ENCODE data around the gene SP140.
"Not testable (repeated sequence)": the region's sequence is repeated elsewhere in the genome, so short reads cannot be mapped to it uniquely, and the experiment has no call there.

The SP140 gene

GRCh38 chr2:230330725-230331124 lies 105.2 kb downstream of the SP140 start:
- TF ChIP-seq CTCF (IDR thresholded peaks at IDR 0.05; ENCODE audit: low read length, missing control alignments), result no peak
- no peak overlapping the region for H3K4me3 ChIP-seq (replicated peaks; ENCODE audit: low read depth, low read length)
- peak; percentile 38 for DNase-seq (ENCODE audit: low read depth)

- DNase-seq (ENCODE audit: low read depth), result no peak
- TF ChIP-seq CTCF (IDR thresholded peaks at IDR 0.05; ENCODE audit: low read length, missing control alignments), result no peak
- no peak overlapping the region for H3K4me3 ChIP-seq (replicated peaks; ENCODE audit: low read depth, low read length)
Observed at GRCh38 chr2:230335461-230335863, 109.9 kb downstream of the SP140 start.

GRCh38 chr2:230335864-230336506 lies 110.4 kb downstream of the SP140 start:
- H3K4me3 ChIP-seq (replicated peaks; ENCODE audit: low read depth, low read length), result no peak overlapping the region
- no peak for DNase-seq (ENCODE audit: low read depth)
- TF ChIP-seq CTCF (IDR thresholded peaks at IDR 0.05; ENCODE audit: low read length, missing control alignments), result no peak

- not testable (repeated sequence) for DNase-seq (ENCODE audit: low read depth)
Observed at GRCh38 chr2:230341936-230342528, 116.5 kb downstream of the SP140 start.

GRCh38 chr2:230343041-230343624 lies 117.6 kb downstream of the SP140 start:
- not testable (repeated sequence) for H3K4me3 ChIP-seq (replicated peaks; ENCODE audit: low read depth, low read length); DNase-seq (ENCODE audit: low read depth)

More at GRCh38 chr2:230341936-230342528, 116.5 kb downstream of the SP140 start:
- H3K4me3 ChIP-seq (replicated peaks; ENCODE audit: low read depth, low read length), result not testable (repeated sequence)

GRCh38 chr2:230343747-230344146 lies 118.2 kb downstream of the SP140 start:
- no peak for DNase-seq (ENCODE audit: low read depth)
- no peak overlapping the region for H3K4me3 ChIP-seq (replicated peaks; ENCODE audit: low read depth, low read length)
- TF ChIP-seq CTCF (IDR thresholded peaks at IDR 0.05; ENCODE audit: low read length, missing control alignments), result no peak

GRCh38 chr2:230346465-230346864 lies 120.9 kb downstream of the SP140 start:
- DNase-seq (ENCODE audit: low read depth), result no peak
- H3K4me3 ChIP-seq (replicated peaks; ENCODE audit: low read depth, low read length), result no peak overlapping the region
- TF ChIP-seq CTCF (IDR thresholded peaks at IDR 0.05; ENCODE audit: low read length, missing control alignments), result no peak

All from fibroblast of pulmonary artery (primary cell).